Stimulated activated CD4-positive, alpha-beta T cell treated with anti-CD3 and anti-CD28 coated beads, TNF-alpha, amount 100 ng/mL, for 1 hour (primary cell): Measurements from ENCODE around the gene HOXB1.

Source experiments
- DNase-seq, 3 donors: peaks; one replicate each; pipeline ENCODE4 v3.0.0-alpha.2; 2020; ENCODE audit warnings: low read depth in 3 of 3, low spot score in 1 of 3

Gene HOXB1

DNA sequence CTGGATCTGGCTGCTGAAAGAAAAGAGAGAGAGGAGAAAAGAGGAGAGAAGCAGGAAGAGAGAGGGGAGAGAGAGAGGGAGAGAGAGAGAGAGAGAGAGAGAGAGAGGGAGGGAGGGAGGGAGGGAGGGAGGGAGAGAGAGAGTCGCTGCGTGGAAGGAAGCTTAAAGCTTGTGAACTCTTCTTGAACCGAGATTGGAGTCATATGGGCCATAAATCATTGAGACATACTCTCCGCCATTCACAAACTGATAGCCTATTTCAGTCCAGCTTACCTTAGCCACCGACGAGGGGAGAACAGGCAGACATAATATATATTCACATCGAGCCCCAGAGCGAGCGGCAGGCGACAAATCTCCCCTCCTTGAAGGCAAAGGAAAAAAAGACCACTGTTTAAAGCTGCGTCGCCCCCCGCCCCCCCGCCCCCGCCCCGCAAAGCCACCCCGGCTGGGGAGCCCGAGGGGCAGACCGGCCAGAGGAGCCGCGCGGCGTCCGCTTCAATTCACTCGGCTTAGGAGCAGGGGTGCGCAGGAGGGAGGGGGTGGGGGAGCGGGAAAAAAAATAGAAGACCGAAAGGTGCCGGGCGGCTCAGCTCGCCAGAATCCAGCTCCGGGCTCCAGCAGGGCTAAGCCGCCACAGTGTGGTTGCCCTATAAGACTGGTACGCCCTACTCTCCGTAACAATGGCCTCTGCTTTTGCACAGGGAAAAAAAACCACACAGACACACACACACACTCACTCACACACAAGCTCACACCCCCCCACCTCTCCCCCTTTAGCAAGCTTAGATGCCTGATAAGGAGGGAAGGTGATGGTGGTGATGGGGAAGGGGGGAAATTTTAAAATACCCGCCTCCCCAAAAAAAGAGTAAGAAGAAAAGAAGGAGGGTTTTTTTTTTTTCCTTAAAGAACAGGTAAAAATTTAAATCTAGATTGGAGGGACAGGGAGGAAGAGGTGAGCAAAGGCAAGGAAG, 24.7 kb upstream of the HOXB1 start:
- no peak for DNase-seq

- DNase-seq = no peak
Measured at GRCh38 chr17:48554412-48555257, 23.8 kb upstream of the HOXB1 start.

- no peak for DNase-seq
Measured at GRCh38 chr17:48553826-48554225, 23.0 kb upstream of the HOXB1 start.

GRCh38 chr17:48553190-48553547, 22.4 kb upstream of the HOXB1 start:
- DNase-seq = no peak

DNA sequence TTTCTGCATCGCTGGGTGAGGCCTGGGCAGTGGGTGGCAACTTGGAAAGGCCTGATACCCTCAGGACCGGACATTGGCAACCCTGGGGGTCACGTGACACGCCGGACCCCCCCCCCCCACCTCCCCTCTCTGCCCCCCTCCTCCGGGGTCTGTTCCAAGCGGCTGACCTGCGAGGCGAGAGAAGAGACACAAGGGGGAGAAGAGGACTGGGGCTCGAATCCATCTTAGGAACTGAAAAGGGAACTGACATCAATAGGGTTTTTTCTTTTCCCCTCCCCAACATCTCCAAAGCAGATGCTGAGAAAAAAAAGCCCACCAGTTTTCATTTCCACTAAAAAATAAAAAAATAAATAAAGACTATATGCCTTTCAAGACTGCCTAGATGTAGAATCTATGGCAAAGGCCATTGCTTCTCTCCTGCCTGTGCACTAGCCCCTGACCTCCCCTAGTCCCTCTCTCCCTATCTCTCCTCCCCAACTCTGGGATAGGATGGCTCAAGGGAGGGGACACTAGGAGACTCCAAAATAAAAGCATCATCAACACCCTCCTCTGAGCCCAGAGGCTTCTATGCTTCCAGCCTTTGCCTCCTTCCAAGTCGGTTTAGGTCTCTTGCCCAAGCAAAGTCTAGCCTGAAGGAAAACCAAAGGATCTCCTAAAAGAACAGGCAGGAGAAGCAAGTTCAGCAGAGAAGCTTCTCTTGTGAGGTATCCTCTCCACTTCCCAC, 21.8 kb upstream of the HOXB1 start:
- no peak for DNase-seq

GRCh38 chr17:48551596-48552465, 21.0 kb upstream of the HOXB1 start:
- no peak for DNase-seq

DNA sequence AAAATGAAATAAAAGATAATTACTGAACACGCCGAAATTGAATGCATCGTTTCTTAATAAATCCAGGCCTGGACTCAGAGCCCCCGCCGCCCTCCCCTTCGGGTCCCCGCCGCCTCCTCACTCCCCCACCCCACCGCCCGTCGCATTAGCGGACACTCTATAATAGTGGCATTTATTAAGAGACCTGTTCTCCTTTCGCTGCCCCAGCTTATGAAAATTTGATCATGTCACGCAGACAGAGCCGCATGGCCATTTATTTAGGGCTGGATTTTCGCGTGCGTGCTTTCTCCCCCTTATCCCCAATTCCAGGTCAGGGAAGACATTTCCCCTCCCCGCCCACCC, 20.4 kb upstream of the HOXB1 start:
- no peak for DNase-seq

DNA sequence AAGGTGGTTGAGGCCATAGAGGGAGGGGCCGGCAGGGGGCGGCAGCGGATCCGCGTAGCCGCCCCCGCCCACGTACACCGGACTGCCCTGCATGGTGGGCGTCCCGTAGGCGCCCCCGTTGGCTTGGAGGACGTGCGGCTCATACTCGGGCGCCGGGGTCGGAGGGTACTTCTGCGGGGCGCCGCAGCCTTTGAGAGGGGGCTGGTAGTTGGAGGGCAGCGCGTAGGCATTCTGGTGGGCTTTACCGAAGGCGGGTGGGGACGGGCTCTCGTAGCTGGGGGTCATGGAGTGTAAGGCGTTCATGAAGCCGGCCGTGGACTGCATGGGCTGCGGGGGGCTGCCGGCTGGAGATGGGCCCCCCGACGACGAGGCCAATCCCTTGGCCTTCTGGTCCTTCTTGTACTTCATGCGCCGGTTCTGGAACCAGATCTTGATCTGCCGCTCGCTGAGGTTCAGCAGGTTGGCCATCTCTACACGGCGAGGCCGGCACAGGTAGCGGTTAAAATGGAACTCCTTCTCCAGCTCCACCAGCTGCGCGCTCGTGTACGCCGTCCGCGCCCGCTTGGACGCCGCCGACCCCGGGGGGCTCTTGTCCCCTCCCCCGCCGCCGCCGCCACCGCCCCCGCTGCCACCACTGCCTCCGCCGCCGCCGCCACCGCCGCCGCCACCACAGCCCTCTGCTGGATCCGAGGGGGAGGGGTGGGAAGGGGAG, 19.8 kb upstream of the HOXB1 start:
- no peak for DNase-seq

GRCh38 chr17:48549914-48550501, 19.2 kb upstream of the HOXB1 start:
- DNase-seq = no peak

DNA sequence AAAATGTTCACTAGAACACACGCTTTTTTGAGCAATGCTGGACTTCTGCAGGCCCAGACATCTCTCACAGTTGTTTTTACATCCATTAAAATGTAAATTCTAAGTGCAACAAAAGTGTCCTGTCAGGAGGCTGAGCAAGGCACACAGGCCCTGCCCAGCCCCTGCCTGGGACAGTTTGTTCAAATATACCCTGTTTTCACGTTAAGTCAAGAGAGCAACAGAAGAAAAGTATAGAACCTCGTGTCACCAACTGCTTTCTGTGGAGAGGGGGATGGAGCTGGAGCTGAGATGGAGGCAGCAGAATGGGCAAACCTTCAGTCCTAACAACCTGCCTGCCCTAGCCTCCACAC, 18.4 kb upstream of the HOXB1 start:
- DNase-seq = no peak

GRCh38 chr17:48548523-48549280, 17.9 kb upstream of the HOXB1 start:
- DNase-seq = no peak

DNA sequence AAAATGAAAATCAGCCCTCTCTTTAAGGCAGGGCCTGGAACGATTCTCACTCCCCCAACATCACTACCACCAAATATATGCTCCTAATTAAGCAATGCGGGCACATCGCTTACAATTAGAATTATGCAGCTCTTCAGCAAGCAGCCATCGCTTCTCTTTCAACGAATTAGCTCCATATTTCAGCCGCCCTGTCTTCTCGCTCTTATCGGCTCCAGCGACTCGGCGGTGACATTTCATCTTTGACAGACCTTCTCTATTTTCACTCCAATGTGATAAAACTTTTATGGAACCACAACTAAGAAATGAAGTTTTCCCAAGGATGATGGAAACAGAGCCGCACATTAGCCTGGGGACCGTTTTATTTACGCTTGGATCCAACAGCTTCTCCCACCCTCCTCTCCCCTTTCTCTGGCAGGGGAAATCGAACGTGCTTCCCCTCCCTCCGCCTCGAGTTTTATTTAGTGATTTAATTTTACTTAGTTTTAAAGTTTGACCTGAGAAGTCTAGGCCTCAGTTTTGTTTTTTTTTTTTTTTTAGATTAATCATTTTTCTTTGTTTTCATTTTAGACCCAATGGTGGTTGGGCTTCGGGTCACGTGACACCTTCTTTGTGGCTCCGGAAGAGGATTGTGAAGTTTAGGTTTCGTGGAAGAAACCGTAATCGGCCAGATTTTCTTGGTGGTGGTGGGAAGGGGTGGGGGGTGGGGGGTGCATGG, 17.2 kb upstream of the HOXB1 start:
- no peak for DNase-seq

DNA sequence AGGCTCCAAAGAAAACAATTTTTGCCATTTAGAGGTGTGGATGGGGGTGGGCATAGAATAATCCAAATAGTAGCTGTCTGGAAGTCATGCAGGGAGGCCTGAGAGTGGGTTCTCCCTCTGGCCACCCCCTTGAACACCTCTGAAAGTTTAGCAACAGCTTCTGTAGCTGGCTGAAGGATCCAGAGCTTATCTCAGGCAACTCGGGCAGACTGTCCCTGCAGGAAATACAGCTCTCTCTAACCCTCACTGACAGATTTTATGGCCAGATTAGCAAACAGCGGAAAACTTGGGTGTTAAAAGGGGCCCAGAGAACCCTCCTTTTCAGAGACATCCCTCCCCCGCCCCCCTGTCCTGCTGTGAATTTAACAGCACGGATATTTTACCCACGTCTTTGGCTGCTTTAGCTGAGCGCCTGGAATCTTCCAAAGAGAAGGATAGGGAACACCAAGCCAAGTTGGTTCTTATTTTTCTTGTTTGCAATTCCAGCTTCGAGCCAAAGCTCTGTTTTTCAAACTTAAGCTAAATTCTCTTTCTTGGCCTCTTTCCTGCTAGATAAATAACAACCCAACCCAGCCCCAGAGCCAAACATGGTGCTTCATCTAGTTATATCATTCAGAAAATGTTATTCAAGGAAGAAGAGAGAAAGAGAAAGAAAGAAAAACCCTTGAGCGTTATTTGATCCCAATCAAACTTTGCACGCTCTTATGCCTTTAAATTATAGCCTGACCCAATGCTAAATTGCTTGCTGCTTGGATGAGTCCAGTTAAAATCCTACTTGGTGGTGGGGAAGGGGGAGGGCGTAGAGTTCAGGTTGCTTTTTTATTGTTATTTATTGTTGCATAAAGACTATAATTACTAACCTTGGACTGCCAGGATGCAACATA, 16.4 kb upstream of the HOXB1 start:
- no peak for DNase-seq

DNA sequence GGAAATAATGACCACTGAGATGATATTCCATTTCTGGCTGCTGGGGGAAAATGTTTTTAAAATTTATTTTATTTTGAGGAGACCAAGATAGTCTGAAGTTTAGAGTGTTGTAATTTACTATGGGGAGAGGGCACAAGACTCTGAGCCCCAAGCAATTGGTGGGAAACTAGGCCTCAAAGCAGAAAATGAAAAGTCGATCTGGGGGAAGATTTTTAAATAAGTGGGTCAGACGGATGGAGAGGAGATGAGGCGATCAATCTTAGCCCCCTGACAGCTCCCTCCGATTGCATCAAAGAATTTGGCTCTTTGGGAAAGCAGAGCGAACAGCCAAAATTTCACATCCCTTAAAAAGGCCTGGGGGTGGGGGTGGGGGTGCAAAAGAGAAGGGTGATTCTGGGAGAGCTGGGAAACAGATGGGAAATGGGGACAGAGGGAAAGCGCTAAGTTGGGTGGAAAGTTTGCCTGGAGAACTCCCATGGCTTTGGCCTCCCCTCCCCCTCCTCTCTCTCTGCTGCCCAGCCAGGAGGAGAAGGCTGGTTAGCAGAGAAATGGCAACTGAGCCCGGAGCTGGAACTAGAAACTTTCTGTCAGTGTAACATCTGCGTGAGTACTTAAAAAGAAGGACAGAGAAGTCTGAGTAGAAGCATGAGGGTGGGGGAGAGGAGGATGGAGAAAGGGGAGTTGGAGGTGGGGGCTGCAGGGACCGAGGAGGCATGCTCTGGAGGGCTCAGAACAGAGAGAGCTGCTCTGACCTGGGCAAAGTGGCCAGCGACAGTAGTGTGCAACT, 15.5 kb upstream of the HOXB1 start:
- no peak for DNase-seq

GRCh38 chr17:48545539-48545938, 14.7 kb upstream of the HOXB1 start:
- no peak for DNase-seq

GRCh38 chr17:48545022-48545375, 14.2 kb upstream of the HOXB1 start, which contains the start of gene HOXB2:
Gene HOXB2 (minus strand): TSS chr17:48545109. CDS start chr17:48544911, 198 bp downstream.
- DNase-seq = no peak
